ENCODE measurements around the gene CD247. TPM values are rescaled to one million over a fixed set of nuclear protein-coding genes. Genes with fewer than 3 reads are reported as not detected.

The CD247 gene
- total RNA-seq, 1 experiment from 2014 or later, result 0.44 TPM

DNA sequence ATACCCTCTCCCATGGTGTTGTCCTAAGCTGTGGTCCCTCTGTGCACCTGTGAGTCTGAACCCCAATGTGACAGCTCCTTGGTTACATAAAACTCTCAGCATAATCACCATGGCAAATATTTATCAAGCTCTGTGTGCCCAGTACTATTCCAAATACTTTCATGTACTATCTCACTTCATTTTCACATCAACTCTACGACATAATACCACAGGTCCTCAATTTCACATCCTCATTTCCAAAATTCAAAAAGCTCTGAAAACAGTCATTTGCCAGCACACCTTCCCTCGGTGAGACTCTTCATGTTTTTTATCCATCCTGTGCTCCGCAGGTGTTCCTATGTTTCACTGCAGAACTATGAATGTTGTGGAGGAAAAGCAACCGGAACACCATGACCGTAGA is 47.6 kb upstream of the CD247 start:
- no peaks in the 10 kb centered on the region for H3K9me3 ChIP-seq (ENCODE audit: control insufficient read depth, insufficient read depth, low read depth, low read length)
- H3K36me3 ChIP-seq (ENCODE audit: control insufficient read depth, insufficient read depth, low read length), result no peaks in the 10 kb centered on the region
- no peaks in the 10 kb centered on the region for H3K4me1 ChIP-seq (ENCODE audit: control insufficient read depth, insufficient read depth, low read length)
- in situ Hi-C loops (cut with HindIII; ENCODE audit: low pct_unique_long_range_greater_than_20kb, low sequenced_read_pairs), result no loop called here
- H3K4me3 ChIP-seq (ENCODE audit: low read depth in 2 of 2, low read length in 2 of 2), result no peak overlapping the region
- POLR2A ChIA-PET, result no interaction called here
- no peak overlapping the region for H3K27ac ChIP-seq (ENCODE audit: low read length)
- intact Hi-C loops (cut with micrococcal nuclease; ENCODE audit: unreplicated experiment), result no loop called here
- ATAC-seq, result no peak
- TF ChIP-seq SIN3A (IDR thresholded peaks at IDR 0.05; ENCODE audit: borderline replicate concordance, insufficient read depth, low read depth, low read length) (no peak), TCF7L2 (IDR thresholded peaks at IDR 0.05; ENCODE audit: low read depth, low read length) (no peak), CTCF (IDR thresholded peaks at IDR 0.05) (no peak), POLR2AphosphoS5 (IDR thresholded peaks at IDR 0.05; ENCODE audit: low read depth, low read length) (no peak)
- TF ChIP-seq, protein P1, sequence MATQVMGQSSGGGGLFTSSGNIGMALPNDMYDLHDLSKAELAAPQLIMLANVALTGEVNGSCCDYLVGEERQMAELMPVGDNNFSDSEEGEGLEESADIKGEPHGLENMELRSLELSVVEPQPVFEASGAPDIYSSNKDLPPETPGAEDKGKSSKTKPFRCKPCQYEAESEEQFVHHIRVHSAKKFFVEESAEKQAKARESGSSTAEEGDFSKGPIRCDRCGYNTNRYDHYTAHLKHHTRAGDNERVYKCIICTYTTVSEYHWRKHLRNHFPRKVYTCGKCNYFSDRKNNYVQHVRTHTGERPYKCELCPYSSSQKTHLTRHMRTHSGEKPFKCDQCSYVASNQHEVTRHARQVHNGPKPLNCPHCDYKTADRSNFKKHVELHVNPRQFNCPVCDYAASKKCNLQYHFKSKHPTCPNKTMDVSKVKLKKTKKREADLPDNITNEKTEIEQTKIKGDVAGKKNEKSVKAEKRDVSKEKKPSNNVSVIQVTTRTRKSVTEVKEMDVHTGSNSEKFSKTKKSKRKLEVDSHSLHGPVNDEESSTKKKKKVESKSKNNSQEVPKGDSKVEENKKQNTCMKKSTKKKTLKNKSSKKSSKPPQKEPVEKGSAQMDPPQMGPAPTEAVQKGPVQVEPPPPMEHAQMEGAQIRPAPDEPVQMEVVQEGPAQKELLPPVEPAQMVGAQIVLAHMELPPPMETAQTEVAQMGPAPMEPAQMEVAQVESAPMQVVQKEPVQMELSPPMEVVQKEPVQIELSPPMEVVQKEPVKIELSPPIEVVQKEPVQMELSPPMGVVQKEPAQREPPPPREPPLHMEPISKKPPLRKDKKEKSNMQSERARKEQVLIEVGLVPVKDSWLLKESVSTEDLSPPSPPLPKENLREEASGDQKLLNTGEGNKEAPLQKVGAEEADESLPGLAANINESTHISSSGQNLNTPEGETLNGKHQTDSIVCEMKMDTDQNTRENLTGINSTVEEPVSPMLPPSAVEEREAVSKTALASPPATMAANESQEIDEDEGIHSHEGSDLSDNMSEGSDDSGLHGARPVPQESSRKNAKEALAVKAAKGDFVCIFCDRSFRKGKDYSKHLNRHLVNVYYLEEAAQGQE (IDR thresholded peaks at IDR 0.05; ENCODE audit: insufficient read depth in 1 of 2, low read depth in 2 of 2, low read length in 1 of 2), result no peak
- no peaks in the 10 kb centered on the region for H3K27me3 ChIP-seq (ENCODE audit: control insufficient read depth, insufficient read depth, low read length)
- no peak for DNase-seq (ENCODE audit: low read depth, low spot score)
- CTCF ChIA-PET, result interaction anchor here (0.5 kb wide), 1 partner anchor 112 kb away, joined by 3 read pairs; no protein-coding TSS in a partner anchor
- BruUV-seq (replicated peaks), result no TSS peak

GRCh38 chr1:167564612-167565270 is 46.4 kb upstream of the CD247 start:
- DNase-seq (ENCODE audit: low read depth, low spot score) (no peak), ATAC-seq (no peak)
- Histone ChIP-seq H3K36me3 (ENCODE audit: control insufficient read depth, insufficient read depth, low read length) (no peaks in the 10 kb centered on the region), H3K4me3 (ENCODE audit: low read depth in 2 of 2, low read length in 2 of 2) (no peak overlapping the region), H3K4me1 (ENCODE audit: control insufficient read depth, insufficient read depth, low read length) (no peaks in the 10 kb centered on the region), H3K9me3 (ENCODE audit: control insufficient read depth, insufficient read depth, low read depth, low read length) (no peaks in the 10 kb centered on the region), H3K27me3 (ENCODE audit: control insufficient read depth, insufficient read depth, low read length) (no peaks in the 10 kb centered on the region), H3K27ac (ENCODE audit: low read length) (no peak overlapping the region)
- ChIA-PET CTCF (interaction anchor here (0.6 kb wide), 2 partner anchors 32 to 330 kb away, joined by 4 to 6 read pairs; no protein-coding TSS in a partner anchor), POLR2A (no interaction called here)
- in situ Hi-C loops (cut with HindIII; ENCODE audit: low pct_unique_long_range_greater_than_20kb, low sequenced_read_pairs) (no loop called here), intact Hi-C loops (cut with micrococcal nuclease; ENCODE audit: unreplicated experiment) (no loop called here)
- TF ChIP-seq TCF7L2 (IDR thresholded peaks at IDR 0.05; ENCODE audit: low read depth, low read length), result no peak
- no peak for TF ChIP-seq SIN3A (IDR thresholded peaks at IDR 0.05; ENCODE audit: borderline replicate concordance, insufficient read depth, low read depth, low read length)
- no peak for TF ChIP-seq POLR2AphosphoS5 (IDR thresholded peaks at IDR 0.05; ENCODE audit: low read depth, low read length)
- no peak for TF ChIP-seq CTCF (IDR thresholded peaks at IDR 0.05)
- TF ChIP-seq, protein P1 (IDR thresholded peaks at IDR 0.05; ENCODE audit: insufficient read depth in 1 of 2, low read depth in 2 of 2, low read length in 1 of 2), result no peak
- no TSS peak for BruUV-seq (replicated peaks)

All from Panc1 (cell line).